Measurements from ENCODE around the gene FOXP1. TPM values are rescaled to one million over a fixed set of nuclear protein-coding genes. Genes with fewer than 3 reads are reported as not detected.

FOXP1 gene
- total RNA-seq, 1 donor from 2014 or later: 27.3 TPM

DNA sequence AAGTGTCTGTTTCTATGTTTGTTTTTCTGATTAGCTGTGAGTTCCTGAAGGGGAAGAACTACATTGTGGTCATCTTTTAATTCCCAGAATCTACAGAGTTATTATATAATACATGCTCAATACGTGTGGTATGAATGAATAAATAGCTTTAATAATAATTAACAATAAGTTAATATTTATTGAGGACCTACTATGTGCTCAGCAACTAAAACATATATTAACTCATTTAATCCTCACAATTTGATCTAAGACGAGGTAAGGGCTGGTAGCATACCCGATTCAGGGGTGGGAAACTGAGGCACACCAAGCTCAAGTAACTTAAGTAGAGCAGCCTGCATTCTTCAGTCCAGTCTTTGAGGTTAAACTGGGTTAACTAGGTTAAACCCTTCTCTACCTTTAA is 553.8 kb downstream of the FOXP1 start:
- no peak overlapping the region for H3K9ac ChIP-seq
- Mint-ChIP-seq H3K27ac (no peak overlapping the region), H3K4me3 (no peak overlapping the region), H3K4me1 (peaks cover 7% of the 10 kb centered on the region), H3K36me3 (peaks cover 19% of the 10 kb centered on the region), H3K27me3 (ENCODE audit: insufficient read depth, low read depth) (no peaks in the 10 kb centered on the region), H3K9me3 (peaks cover 8% of the 10 kb centered on the region)
- no peaks in the 10 kb centered on the region for H3K36me3 ChIP-seq
- H3K4me1 ChIP-seq: peaks cover 6% of the 10 kb centered on the region
- H3K4me2 ChIP-seq: no peak overlapping the region
- DNase-seq (ENCODE audit: low spot score): no peak
- TF ChIP-seq EZH2phosphoT487 (IDR thresholded peaks at IDR 0.05) (no peak), EZH2 (IDR thresholded peaks at IDR 0.05) (no peak), CTCF (IDR thresholded peaks at IDR 0.05) (no peak)
- H3K27ac ChIP-seq: no peak overlapping the region
- no peaks in the 10 kb centered on the region for H3F3A ChIP-seq (ENCODE audit: low read depth)
- H3K4me3 ChIP-seq: no peak overlapping the region
- no peaks in the 10 kb centered on the region for H3K9me3 ChIP-seq (ENCODE audit: low read depth)
- H4K20me1 ChIP-seq (ENCODE audit: low read depth): peaks cover 12% of the 10 kb centered on the region
- no peaks in the 10 kb centered on the region for H3K27me3 ChIP-seq
- H3K79me2 ChIP-seq (ENCODE audit: low read depth): no peaks in the 10 kb centered on the region
- no peak overlapping the region for H2AFZ ChIP-seq (replicated peaks)

DNA sequence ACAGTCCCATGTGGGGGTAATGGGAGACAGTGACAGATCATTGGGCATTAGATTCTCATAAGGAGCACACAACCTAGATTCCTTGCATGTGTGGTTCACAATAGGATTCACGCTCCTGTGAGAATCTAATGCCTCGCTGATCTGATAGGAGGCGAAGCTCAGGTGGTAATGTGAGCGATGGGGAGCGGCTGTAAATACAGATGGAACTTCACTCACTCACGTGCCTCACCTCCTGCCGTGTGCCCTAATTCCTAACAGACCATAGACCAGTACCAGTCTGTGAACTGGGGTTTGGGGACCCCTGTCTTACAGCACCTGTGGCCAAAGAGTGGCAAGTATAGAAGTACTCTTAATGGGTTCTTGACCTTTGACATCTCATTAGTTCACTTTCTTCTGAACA is 554.7 kb downstream of the FOXP1 start:
- DNase-seq (ENCODE audit: low spot score): no peak
- Histone ChIP-seq H3K36me3 (no peaks in the 10 kb centered on the region), H3K9ac (no peak overlapping the region), H3K9me3 (ENCODE audit: low read depth) (no peaks in the 10 kb centered on the region), H2AFZ (replicated peaks) (no peak overlapping the region), H3K4me3 (no peak overlapping the region), H3K27ac (no peak overlapping the region), H3F3A (ENCODE audit: low read depth) (no peaks in the 10 kb centered on the region), H3K4me1 (peaks cover 15% of the 10 kb centered on the region), H3K27me3 (no peaks in the 10 kb centered on the region), H3K79me2 (ENCODE audit: low read depth) (no peaks in the 10 kb centered on the region), H3K4me2 (no peak overlapping the region), H4K20me1 (ENCODE audit: low read depth) (peaks cover 7% of the 10 kb centered on the region)
- no peak for TF ChIP-seq CTCF (IDR thresholded peaks at IDR 0.05)
- TF ChIP-seq EZH2phosphoT487 (IDR thresholded peaks at IDR 0.05): no peak
- TF ChIP-seq EZH2 (IDR thresholded peaks at IDR 0.05): no peak
- H3K4me1 Mint-ChIP-seq: peaks cover 15% of the 10 kb centered on the region
- H3K27me3 Mint-ChIP-seq (ENCODE audit: insufficient read depth, low read depth): no peaks in the 10 kb centered on the region
- H3K4me3 Mint-ChIP-seq: no peak overlapping the region
- peaks cover 8% of the 10 kb centered on the region for H3K9me3 Mint-ChIP-seq
- peaks cover 22% of the 10 kb centered on the region for H3K36me3 Mint-ChIP-seq
- H3K27ac Mint-ChIP-seq: no peak overlapping the region

DNA sequence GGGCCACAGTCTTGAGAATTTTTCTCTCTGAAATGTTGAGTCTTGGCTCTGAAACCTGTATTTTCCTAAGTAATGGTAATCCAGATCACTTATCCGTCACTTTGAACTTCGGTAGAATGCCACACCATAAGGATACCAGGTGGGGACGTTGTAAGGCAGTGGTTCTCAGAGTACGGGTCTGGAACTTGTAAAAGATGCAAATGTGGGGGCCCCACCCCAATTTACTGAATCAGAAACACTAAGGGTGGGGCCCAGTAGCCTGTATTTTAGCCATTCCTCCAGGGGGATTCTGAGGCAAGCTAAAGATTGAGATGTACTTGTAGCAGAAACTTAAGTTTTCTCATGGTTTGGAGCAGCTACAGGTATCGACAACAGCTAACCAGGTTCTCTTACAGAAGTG is 555.3 kb downstream of the FOXP1 start:
- Mint-ChIP-seq H3K9me3 (peaks cover 8% of the 10 kb centered on the region), H3K27me3 (ENCODE audit: insufficient read depth, low read depth) (no peaks in the 10 kb centered on the region), H3K4me1 (peaks cover 18% of the 10 kb centered on the region), H3K27ac (no peak overlapping the region), H3K36me3 (peaks cover 21% of the 10 kb centered on the region), H3K4me3 (no peak overlapping the region)
- Histone ChIP-seq H3K27me3 (no peaks in the 10 kb centered on the region), H3K4me3 (no peak overlapping the region), H3F3A (ENCODE audit: low read depth) (no peaks in the 10 kb centered on the region), H2AFZ (replicated peaks) (no peak overlapping the region), H3K9ac (no peak overlapping the region), H3K4me1 (peaks cover 15% of the 10 kb centered on the region), H3K4me2 (no peak overlapping the region), H3K27ac (no peak overlapping the region), H3K36me3 (no peaks in the 10 kb centered on the region), H3K79me2 (ENCODE audit: low read depth) (no peaks in the 10 kb centered on the region), H4K20me1 (ENCODE audit: low read depth) (peaks cover under 1% of the 10 kb centered on the region), H3K9me3 (ENCODE audit: low read depth) (no peaks in the 10 kb centered on the region)
- DNase-seq (ENCODE audit: low spot score): no peak
- TF ChIP-seq EZH2phosphoT487 (IDR thresholded peaks at IDR 0.05) (no peak), CTCF (IDR thresholded peaks at IDR 0.05) (no peak), EZH2 (IDR thresholded peaks at IDR 0.05) (no peak)

Data from neural progenitor cell (in vitro differentiated cells).